HepG2 (cell line): ENCODE results near the gene EIF5. TPM values are rescaled to one million over a fixed set of nuclear protein-coding genes. Genes with fewer than 3 reads are reported as not detected.
A peak's percentile ranks its signal among the peaks of the same experiment; 100 is the strongest.

Source experiments
- ATF2 ChIP-seq: sonication (generic); formaldehyde crosslinking; IDR thresholded peaks from 2 replicates; pipeline ENCODE4 v1.4.0; 2020; ENCODE audit warnings: missing genetic modification reagents
- CAMTA2 ChIP-seq: sonication (generic); formaldehyde crosslinking; IDR thresholded peaks from 2 replicates; pipeline ENCODE4 v1.4.0; 2020; ENCODE audit warnings: mild to moderate bottlenecking, missing genetic modification reagents, borderline replicate concordance
- DBP ChIP-seq: sonication (generic); formaldehyde crosslinking; IDR thresholded peaks from 2 replicates; pipeline ENCODE4 v1.4.0; 2020; ENCODE audit warnings: missing genetic modification reagents; ENCODE audit errors: not compliant biosample characterization
- EEA1 ChIP-seq: sonication (generic); formaldehyde crosslinking; IDR thresholded peaks from 2 replicates; pipeline ENCODE4 v1.5.1; 2020; ENCODE audit warnings: mild to moderate bottlenecking, missing genetic modification reagents, borderline replicate concordance
- GTF3A ChIP-seq: sonication (generic); formaldehyde crosslinking; conservative IDR thresholded peaks from 2 replicates; pipeline ENCODE4 v1.4.0; 2020; ENCODE audit warnings: mild to moderate bottlenecking, missing genetic modification reagents
- GZF1 ChIP-seq: sonication (generic); formaldehyde crosslinking; IDR thresholded peaks from 2 replicates; pipeline ENCODE4 v1.5.1; 2020; ENCODE audit warnings: mild to moderate bottlenecking, missing genetic modification reagents
- HDAC6 ChIP-seq: fragments of 200-600 bp; sonication (generic); IDR thresholded peaks from 2 replicates; pipeline ENCODE4 v1.7.0; 2017; ENCODE audit warnings: mild to moderate bottlenecking, antibody characterized with exemption, low read length, low read depth
- HMG20A ChIP-seq: IDR thresholded peaks from 2 replicates; pipeline ENCODE4 v1.6.1; 2016; ENCODE audit warnings: borderline replicate concordance
- TBX3 ChIP-seq: fragments of 450-650 bp; IDR thresholded peaks from 2 replicates; pipeline ENCODE4 v1.6.1; 2017; ENCODE audit warnings: antibody characterized with exemption, mild to moderate bottlenecking, inconsistent platforms, borderline replicate concordance
- THRA ChIP-seq: sonication (generic); formaldehyde crosslinking; IDR thresholded peaks from 2 replicates; pipeline ENCODE4 v1.4.0; 2020; ENCODE audit warnings: missing genetic modification reagents, borderline replicate concordance
- ZBTB26 ChIP-seq: IDR thresholded peaks from 2 replicates; pipeline ENCODE4 v1.6.1; 2016; ENCODE audit warnings: missing compliant biosample characterization, missing genetic modification reagents, borderline replicate concordance
- ZBTB4 ChIP-seq: sonication (generic); formaldehyde crosslinking; IDR thresholded peaks from 2 replicates; pipeline ENCODE4 v1.4.0; 2020; ENCODE audit warnings: missing genetic modification reagents, mild to moderate bottlenecking, borderline replicate concordance
- ZFP82 ChIP-seq: sonication (generic); formaldehyde crosslinking; IDR thresholded peaks from 2 replicates; pipeline ENCODE4 v1.5.1; 2020; ENCODE audit warnings: mild to moderate bottlenecking, missing genetic modification reagents, borderline replicate concordance
- ZMYM3 ChIP-seq: sonication (generic); formaldehyde crosslinking; IDR thresholded peaks from 2 replicates; pipeline ENCODE4 v1.5.1; 2020; ENCODE audit warnings: mild to moderate bottlenecking, missing genetic modification reagents
- ZNF552 ChIP-seq: sonication (generic); formaldehyde crosslinking; IDR thresholded peaks from 2 replicates; pipeline ENCODE4 v1.9.0; 2022; ENCODE audit warnings: missing genetic modification reagents, mild to moderate bottlenecking, borderline replicate concordance
- ZNF800 ChIP-seq: sonication (generic); formaldehyde crosslinking; IDR thresholded peaks from 2 replicates; pipeline ENCODE4 v1.4.0; 2020; ENCODE audit warnings: missing genetic modification reagents
- ZNF841 ChIP-seq: sonication (generic); formaldehyde crosslinking; IDR thresholded peaks from 2 replicates; pipeline ENCODE4 v1.8.1; 2023; ENCODE audit warnings: missing genetic modification reagents, borderline replicate concordance
- ZNF883 ChIP-seq: sonication (generic); formaldehyde crosslinking; IDR thresholded peaks from 2 replicates; pipeline ENCODE4 v1.5.1; 2020; ENCODE audit warnings: mild to moderate bottlenecking, missing genetic modification reagents; ENCODE audit errors: not compliant biosample characterization
- ZSCAN20 ChIP-seq: sonication (generic); formaldehyde crosslinking; IDR thresholded peaks from 2 replicates; pipeline ENCODE4 v1.4.0; 2020; ENCODE audit warnings: missing genetic modification reagents, mild to moderate bottlenecking, borderline replicate concordance
- polyA plus RNA-seq, 8 experiments: library from polyadenylated mRNA; depleted of rRNA in 3 of 8; stranded (reverse) in 7 of 8; unstranded in 1 of 8; fragments of >200 nt; fragmentation: Illumina TruSeq in 4 of 8; extraction: Trizol in 4 of 8; gene quantifications; 2 replicates each; pipeline versions ENCODE4 v1.2.1 to v1.2.3, GENCODE V29; 2011 to 2016; ENCODE audit warnings: low read depth in 4 of 8, missing spikeins in 1 of 8, mixed read lengths in 1 of 8; ENCODE audit not compliant: insufficient read depth in 1 of 8
- total RNA-seq, 5 experiments: library from RNA; depleted of rRNA; stranded (reverse); fragments of >200 nt; fragmentation: Illumina TruSeq; extraction: Trizol; gene quantifications; 2 replicates each; pipeline ENCODE4 v1.2.3, GENCODE V29; 2016; ENCODE audit warnings: low read depth in 1 of 5

The EIF5 gene
- total and polyA plus RNA-seq, 2 of the 13 experiments (the other 11 are each of a cell fraction or from before 2014, with no cell fraction given): 189 to 281 TPM

GRCh38 chr14:103315351-103315911 is 18.6 kb upstream of the EIF5 start (continued):
- TF ChIP-seq ZBTB26 (0 out of 2 replicates have a peak, but pooled peaks have one; percentile 21), GZF1 (CRISPR knock-in tag) (no peak), ZBTB4 (no peak), ZMYM3 (CRISPR knock-in tag) (no peak), ZNF552 (CRISPR knock-in tag) (no peak), GTF3A (CRISPR knock-in tag) (no peak), ZNF841 (CRISPR knock-in tag) (no peak), ZSCAN20 (CRISPR knock-in tag) (no peak), HDAC6 (no peak), TBX3 (no peak), CAMTA2 (CRISPR knock-in tag) (no peak), EEA1 (no peak), ATF2 (CRISPR knock-in tag) (no peak), THRA (CRISPR knock-in tag) (peak; percentile 17; the same call in 1 of the 2 replicates), DBP (CRISPR knock-in tag) (no peak), ZFP82 (CRISPR knock-in tag) (no peak), ZNF883 (CRISPR knock-in tag) (no peak), ZNF800 (CRISPR knock-in tag) (no peak), HMG20A (CRISPR knock-in tag) (peak; percentile 73)
